GM19035 (cell line): Measurements from ENCODE around the gene FGF22.

Experiments
- ATAC-seq: cut with Tn5 transposase; IDR thresholded peaks from one replicate; pipeline ENCODE4 v1.9.1; 2021; ENCODE audit not compliant: unreplicated experiment

The FGF22 gene

DNA sequence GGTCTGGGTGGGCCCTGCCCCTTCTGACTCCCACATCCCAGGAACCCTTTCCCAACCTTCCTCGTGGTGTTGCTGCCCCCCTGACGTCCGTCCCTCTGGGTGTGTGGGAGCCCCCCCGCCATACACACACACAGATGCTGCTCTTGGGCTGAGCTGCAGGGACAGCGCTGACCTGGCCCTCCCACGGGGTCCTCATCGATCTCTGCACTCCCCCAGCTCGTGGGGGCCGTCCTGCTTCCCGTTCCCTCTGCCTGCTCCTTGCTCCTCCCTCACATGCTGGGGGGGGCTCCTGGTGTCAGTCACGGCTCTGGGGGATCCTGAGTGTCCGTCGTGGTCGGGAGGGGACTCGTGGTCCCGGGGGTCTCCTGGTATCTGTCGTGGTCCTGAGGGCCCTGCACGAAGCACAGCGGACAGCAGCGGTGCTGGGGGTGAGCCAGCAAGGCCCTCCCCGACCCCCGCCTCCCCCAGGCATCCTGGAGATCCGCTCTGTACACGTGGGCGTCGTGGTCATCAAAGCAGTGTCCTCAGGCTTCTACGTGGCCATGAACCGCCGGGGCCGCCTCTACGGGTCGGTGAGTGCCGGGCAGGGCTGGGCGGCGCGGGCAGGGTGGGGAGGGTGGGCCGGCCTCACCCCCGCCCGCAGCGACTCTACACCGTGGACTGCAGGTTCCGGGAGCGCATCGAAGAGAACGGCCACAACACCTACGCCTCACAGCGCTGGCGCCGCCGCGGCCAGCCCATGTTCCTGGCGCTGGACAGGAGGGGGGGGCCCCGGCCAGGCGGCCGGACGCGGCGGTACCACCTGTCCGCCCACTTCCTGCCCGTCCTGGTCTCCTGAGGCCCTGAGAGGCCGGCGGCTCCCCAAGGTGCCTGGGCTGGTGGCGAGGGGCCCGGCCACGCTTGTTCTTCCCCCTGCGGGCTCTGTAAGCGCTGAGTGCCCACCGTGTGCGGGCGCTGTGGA, 3.4 kb downstream of the FGF22 start:
- no peak for ATAC-seq

DNA sequence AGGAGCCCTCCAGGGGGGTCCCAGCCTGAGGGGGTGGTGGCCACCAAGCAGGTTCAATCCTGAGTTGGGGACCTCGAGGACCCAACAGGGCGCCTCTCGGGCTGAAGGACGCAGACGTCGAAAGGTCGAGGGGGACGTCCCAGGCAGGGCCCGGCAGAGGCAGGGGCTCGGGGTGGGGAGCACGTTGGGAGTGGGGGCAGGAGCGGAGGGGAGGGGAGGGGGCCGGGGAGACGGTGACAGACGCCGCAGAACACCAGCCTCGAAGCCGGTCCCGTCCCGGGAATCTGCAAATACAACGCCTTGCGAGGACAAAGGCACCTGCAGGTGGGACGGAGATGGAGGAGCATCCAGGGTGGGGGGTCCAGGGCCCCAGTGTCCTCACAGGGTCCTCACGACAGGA, 4.1 kb downstream of the FGF22 start:
- no peak for ATAC-seq

DNA sequence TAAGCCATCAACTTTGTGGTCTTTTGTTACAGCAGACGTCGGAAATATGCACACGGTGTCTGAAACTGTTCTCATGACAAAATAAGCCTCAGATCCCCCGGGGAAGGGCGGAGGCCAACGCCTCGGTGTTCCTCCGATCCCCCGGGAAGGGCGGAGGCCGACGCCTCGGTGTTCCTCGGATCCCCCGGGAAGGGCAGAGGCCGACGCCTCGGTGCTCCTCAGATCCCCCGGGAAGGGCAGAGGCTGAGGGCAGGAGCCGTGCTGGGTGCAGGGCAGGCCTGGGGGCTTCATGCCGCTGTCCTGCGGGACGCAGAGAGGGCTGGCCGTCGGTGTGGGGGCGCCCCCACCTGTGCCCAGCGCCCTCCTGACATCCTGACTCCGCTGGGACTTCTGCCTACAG, 4.7 kb downstream of the FGF22 start:
- ATAC-seq, result no peak

DNA sequence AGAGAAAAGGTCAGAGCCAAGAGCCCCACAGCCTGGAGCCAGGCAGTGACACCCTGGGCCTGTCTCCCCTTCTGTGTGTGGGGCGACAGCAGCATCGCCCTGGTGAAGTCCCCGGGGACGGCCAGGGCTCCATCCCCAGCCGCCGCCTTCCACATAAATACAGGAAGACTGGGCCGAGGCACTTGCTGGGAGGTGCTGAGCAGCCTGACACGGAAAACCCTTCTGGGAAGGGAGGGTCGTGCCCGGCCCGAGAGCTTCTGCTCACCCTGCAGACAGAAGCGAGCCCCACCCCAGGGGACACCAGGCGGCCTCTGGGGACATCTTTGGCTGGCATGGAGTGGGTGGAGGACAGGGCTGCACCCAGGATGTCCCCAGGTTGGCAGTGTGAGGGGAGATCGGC, 5.1 kb downstream of the FGF22 start:
- no peak for ATAC-seq

DNA sequence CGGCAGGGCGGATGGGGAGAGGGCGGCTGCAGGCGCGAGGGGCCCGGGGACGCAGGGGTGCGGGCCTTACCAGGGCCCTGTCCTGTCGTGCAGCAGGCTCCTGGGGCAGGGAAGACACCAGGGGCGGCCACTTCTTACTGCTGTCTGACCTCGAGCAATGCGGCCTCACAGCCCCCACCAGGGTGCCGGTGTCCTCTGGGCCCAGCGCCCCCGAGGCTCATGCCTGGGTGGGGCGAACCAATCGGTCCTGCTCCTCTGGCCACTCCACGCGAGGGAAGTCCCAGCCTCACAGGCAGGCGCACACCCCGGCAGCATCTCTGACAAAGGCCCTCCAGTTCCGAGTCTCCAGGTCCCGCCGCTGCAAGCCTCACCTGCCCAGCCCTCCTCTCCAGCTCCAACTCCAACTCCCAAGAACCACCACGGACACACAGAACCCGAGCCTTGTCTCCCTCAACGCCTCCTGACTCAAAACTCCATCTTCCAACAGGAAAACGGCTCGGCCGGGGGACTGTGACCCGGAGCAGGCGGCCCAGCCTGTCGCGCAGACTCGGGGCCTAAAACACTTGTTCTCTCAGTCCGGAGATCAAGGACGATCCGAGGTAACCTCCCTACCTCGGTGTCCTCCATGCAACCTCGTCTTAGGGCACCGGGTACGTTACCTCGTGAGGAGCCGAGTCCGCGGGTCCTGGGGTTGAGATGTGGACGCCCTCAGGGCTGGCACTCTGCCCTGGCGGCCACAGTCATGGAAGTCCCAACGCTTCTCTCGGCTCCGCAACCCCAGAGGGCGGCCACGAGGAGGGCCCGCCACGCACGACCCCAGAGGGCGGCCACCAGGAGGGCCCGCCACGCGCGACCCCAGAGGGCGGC, 6.5 kb downstream of the FGF22 start:
- ATAC-seq, result no peak

DNA sequence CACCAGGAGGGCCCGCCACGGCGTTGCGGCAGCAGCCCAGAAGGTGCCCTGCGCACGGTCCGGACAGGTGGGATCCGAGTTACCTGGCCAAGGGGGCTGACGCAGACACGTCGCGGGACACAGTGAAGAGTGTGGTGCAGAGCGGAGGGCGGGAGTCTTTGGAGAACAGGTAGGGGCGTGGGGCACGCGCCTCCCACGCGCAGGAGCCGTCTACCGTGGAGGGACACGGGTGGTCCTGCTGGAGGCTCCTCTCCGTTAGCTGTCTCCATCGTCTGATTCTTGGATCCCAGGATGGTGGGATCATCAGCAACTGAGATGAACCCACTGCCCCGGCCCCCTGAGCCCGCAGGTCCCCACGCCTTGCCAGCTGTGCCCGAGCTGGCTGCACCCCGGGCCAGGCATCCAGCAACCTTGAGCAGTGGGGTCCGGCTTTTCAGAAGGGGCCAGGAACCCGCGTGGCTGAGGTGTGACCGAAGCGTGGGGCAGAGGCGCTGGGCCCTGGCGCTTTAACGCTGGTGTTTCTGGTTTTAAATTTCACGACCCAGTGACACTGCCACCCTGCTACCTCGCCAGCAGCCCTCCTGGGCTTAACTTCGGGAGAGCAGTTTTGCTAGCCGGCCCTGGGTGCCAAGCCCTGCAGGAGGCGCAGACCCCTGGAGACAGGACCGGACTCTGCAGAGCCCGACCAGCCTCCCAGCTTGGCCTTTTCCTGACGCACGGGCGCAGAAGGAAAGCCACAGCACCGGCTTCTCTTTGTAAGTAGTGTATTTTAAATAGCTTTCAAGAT, 7.3 kb downstream of the FGF22 start:
- no peak for ATAC-seq

DNA sequence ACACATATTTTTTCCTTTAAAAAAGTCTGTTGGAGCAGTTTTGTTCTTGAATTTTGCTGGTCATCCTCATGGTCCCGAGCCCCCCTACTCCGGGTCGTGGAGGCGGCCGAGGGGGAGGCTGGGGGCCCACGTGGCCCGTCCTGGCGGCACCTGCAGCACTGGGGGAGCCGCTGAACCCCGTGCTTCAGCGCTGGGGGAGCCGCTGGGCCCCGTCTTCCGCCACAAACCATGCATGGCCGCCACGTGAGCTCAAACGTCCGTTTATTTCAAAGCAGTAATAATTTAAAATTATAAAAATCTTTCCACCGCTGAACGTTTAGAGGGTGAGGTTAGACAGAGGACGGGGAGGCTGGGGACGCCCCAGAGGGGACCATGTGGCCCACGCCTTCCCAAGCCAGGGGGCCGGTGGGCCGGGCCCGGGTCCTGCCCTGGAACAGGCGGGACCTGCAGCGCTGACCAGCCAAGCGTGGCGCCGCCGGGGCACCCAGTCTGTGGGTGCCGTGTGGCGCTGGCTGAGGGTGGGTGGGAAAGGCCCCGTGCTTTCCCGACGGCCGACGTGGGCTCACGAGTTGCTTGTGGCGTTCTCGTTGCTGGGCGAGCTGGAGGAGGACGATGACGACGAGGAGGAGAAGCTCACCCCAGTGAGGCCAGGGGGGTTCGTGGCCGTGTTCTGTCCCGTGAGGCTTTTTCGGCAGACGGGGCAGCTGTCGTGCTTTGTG, 8.0 kb downstream of the FGF22 start:
- ATAC-seq, result no peak

DNA sequence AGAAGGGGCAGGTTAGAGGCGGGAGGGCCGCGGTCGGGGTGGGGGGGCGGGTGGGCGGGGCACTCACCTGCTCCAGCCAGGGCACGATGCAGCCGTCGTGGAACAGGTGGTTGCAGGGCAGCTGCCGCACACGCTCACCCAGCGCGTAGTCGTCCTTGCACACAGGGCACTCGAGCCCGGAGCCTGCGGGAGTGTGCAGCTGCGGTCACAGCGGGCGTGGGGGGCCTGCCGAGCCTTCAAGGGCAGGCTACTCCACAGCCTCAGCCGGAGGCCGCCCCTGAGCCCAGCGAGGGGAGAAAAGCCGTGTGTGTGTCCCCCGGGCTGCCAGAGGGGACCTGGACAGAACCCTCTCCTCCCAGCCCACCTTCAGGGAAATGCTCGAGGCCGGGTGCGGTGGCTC, 8.6 kb downstream of the FGF22 start:
- ATAC-seq, result no peak

DNA sequence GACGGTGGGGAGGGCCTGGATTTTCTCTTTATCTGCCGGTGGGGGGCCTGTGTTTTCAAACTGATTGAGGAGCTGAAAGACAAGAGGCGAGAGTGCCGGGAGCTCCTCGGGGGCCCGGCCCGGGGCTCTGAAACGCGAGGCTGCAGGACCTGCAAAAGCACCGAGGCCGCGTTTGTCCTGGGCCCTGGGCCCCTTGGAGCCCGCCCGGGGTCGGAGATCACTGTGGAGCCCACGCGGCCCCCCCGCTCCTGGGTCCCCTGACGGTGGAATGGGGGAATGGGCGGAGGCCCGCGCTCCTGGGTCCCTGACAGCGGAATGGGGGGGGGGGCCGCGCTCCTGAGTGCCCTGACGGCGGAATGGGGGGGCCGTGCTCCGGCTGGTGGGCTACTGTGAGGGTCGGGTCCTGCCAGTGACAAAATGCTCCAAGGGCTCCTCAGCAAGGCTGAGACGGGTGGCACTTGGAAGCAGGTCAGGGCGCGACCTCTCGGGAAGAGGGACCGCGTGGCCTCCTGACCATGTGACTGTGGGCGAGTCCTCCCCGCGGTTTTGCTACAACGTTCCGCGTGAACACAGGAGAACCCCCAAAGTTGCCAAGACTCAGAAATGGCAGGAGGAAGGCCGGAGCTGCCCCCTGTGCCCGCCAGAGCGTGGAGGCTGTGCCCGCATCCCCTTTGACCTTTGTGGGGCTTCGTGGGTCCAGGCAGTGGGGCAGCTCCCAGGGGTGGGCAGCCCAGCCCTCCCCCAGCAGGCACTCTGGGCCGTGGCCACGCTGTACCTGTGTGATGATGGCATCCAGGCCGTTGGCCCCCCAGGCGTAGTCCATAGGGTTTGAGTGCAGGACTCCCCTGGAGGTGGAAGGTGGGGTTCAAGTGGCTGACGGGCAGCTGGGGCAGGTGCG, 9.5 kb downstream of the FGF22 start:
- no peak for ATAC-seq

DNA sequence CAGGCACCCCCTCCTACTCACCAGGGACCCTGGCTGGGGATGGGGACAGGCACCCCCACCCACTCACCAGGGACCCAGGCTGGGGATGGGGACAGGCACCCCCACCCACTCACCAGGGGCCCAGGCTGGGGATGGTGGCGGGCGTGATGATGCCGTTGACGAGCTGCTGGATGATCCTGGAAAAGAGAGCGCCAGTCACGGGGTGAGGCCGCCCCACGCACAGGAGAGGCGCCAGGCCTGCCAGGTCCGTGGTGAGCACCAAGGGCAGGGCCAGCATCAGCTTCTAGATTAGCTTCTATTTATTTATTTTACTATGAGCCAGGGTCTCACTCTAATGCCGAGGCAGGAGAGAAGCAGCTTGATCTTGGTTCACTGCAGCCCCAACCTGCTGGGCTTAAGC, 10.4 kb downstream of the FGF22 start:
- ATAC-seq, result no peak

DNA sequence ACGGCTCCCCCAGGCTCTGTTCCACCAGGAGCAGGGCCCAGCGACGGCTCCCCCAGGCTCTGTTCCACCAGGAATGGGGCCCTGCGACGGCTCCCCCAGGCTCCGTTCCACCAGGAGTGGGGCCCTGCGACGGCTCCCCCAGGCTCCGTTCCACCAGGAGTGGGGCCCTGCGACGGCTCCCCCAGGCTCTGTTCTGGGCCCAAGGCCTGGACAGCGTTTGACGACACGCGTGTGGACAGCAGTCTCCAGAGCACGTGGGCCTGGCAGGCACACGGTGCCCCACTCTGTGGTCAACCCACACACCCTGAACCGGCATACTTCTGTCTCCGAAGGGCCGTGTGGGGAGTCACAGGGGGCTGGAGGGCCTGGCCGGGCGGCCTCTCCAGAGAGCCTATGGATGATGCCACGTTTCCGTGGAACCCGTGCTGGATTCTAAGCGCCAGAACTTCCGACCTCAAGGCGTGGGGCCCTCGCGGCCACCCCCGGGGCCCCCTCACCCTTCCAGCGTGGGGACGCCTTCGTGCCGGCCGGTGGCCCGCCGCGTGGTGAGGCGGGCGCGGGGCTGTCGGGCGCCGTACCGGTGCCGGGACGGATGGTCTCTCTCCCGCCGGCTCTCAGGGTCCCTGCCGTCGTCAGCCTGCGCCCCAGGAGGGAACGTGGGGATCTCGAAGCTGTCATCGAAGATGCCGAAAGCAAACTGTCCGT, 11.6 kb downstream of the FGF22 start:
- ATAC-seq, result no peak

DNA sequence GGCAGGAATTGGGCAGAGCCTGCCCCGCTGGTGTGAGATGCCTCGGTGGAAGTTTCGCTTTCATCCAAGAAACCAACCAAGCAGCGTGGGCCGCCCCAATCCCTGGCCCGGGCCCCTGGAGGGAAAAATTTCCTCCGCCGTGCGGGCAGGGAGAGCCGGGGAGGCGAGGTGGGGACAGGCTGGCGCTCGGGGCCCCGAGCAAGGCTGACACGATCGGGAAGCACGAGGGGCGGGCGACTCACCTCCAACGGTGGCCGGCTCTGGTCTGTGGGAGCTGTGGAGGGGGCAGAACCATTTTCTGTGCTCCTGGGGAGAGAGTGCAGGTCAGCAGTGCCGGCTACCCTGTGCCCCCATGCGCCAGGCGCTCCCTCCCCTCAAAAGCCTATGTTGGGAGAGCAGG, 12.3 kb downstream of the FGF22 start:
- ATAC-seq, result no peak

DNA sequence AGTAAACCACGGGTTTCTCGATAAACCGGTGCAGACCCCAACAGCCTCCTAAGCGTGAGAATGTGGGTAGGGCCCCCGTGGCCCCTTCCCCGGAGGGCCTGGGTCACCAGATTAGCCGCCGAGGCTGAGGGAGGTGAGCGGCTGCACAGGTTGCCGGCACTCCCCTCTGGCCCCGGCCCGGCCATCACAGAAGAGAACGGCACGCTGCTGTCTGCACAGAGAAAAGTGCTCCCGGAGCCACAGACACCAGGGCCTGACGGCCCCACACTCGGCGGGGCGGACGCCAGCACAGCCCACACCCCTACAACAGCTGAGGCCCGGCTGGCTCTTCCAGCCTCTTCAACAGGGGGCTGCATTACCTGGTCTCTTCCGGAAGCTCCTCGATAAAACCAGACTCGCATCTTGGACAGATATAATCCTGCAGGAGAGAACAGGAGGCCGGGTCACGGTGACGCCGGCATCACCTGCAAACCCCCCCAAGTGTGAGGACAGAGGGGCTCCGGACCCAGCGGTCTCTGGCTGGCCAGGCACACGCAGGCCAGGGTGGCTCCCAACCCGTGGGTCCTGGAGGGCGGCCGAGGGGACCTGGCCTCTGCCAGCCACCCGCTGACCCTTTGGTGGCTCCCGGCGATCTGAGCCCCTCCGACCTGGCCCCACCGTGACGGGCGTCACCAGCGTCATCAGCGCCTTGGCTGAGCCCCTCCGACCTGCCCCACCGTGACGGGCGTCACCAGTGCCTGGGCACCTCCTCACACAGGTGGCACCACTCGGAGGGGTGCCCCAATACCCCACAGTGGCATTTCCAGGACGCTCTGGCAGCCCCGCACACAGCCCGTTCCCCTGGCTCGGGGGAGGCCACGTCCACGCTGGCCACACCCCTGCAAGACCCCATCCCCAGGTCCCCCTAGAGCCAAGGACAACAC, 13.0 kb downstream of the FGF22 start:
- no peak for ATAC-seq

DNA sequence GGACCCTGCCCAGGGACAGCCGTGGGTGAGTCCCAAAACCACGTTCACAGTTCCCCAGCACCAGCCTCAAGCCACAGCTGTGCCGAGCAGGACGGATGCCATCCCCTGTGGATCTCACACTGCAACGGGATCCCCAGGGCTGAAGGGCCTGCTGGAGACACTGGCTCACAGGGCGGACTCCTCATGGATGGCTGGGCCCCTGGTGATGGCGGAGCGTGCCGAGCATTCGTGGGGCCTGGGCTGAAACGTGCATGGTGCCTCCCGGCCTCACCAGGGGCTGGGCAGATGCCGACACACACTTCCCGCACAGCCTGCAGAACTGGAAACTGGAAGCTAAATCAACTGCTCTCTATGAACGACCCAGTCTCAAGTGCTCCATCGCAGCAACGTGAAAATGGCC, 13.7 kb downstream of the FGF22 start:
- ATAC-seq, result no peak

DNA sequence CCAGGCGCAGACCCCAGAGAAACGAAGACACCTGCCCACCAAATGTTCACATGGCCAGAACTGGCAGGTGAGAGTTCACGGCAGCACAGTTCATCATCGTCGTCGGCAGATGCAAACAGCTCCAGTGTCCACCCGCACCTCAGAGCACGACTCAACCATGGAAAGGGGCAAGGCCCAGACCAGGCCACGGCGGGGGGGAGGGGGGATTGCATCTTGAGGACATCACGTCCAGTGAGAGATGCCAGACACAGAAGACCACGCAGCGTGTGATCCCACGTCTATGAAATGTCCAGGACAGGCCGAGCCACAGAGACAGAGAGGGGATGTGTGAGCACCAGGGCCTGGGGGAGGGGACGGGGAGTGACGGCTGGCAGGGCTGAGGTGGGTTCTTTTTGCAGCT, 16.0 kb downstream of the FGF22 start:
- no peak for ATAC-seq

DNA sequence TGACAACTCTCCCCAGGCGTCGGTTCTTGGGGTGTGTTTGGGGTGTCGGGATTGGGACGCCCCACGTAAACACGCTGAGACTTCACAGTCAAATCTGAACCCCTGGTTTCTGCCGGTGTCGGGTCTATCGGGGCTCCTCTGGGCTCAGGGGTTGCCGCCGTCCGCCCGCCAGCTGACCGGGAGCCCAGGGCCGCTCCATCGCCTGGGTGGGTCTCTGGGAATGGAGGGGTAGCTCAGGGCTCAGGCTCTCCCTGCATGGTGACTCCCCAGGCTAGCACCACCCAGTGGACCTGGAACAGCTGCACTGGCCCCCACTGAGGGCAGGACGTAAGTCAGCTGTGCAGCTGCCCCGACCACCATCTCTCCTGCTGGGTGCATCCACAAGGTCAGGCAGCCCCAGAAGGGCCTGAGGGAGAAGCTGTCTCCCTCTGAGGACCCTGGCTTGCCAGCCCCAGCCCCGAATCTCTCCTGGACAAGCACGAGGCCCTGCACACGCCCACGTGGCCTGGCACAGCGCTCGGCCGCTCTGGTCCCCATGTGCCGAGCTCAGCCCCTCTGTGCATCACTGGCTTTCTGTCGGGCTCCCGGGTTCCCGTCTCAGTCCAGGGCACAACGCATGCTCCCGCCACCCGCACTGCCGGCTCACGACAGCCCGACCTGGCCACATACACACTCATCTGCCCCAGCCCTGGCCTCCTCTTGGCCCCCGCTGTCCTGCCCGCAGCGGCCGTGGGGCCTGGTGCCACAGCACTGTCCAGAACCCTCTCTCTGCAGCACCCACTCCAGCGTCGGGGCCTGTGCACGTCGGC, 17.3 kb downstream of the FGF22 start:
- ATAC-seq, result no peak

DNA sequence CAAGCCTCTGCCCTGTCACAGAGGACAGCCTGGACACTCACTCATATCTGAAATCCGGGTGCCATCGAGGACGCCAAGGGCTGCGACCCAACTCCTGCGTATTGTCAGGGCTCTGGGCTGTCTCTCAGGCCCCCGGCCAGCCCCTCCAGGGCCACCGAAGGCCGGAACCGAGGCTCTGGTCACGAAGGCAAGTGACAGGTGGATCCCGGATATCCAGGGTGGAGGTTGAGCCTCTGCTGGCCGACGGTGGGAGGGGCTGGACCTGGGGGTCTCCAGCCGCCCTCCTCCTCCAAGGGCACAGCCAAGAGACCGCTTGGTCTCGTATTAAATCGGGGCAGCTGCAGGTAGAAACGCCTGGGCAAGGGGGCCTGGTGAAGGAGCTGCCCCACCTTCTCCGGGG, 17.9 kb downstream of the FGF22 start:
- no peak for ATAC-seq
